M059J (cell line): Measurements from ENCODE around the gene PARD3. TPM values are rescaled to one million over a fixed set of nuclear protein-coding genes. Genes with fewer than 3 reads are reported as not detected.
A peak's percentile ranks its signal among the peaks of the same experiment; 100 is the strongest.
"Not testable (repeated sequence)": the region's sequence is repeated elsewhere in the genome, so short reads cannot be mapped to it uniquely, and the experiment has no call there.

Experiments
- DNase-seq: peaks from one replicate; pipeline ENCODE4 v3.0.0-alpha.2; 2012; ENCODE audit warnings: low read depth
- total RNA-seq: library from RNA; depleted of rRNA; stranded (reverse); fragments of >200 nt; shearing (Covaris generic); gene quantifications from 2 replicates; pipeline ENCODE4 v1.2.3, GENCODE V29; 2014

The PARD3 gene
- total RNA-seq, 1 experiment from 2014 or later, result 17.0 TPM

- DNase-seq, result no peak
Measured at GRCh38 chr10:34389801-34390200, 425.3 kb downstream of the PARD3 start.

- DNase-seq, result no peak
Measured at GRCh38 chr10:34386921-34387320, 428.2 kb downstream of the PARD3 start.

- DNase-seq, result no peak
Measured at GRCh38 chr10:34384372-34384771, 430.7 kb downstream of the PARD3 start.

DNA sequence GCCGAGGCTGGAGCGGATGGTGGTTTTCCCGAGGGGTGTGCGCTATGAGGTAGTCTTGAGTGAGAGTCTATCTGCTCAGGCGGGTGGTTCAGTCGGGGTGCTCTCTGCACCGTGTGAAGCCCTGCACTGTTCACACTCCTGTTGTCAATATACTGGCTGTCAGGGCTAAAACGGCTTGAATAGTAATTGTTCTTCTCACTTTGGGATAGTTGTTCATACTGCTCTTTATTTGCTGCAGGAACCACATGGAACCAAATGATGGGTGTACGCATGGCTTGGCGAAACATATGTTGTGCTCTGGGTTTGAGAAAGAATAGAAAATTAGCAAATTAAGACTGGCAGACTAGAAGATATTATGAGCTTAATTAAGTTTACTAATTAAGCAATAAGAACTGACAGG lies 432.5 kb downstream of the PARD3 start:
- DNase-seq, result no peak

DNA sequence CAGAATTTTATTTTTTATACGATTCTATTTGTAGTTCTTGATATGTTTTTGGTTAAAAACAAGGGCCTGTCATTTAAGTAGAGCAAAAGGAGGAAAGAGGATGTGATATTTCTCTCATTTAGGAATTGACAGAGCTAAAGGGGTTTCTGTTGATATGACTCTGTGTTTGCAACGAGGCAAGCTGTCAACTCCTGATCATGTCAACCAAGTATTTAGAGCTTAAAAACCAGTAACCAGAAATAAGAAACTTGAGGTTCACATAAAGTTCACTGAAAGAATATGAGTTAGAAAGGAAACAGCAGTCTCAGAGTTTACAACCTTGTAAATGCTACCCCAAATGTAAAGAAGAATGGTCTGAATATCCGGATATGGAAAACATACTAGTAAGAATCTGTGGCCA lies 434.2 kb downstream of the PARD3 start:
- no peak for DNase-seq

- DNase-seq, result no peak
Measured at GRCh38 chr10:34378297-34378696, 436.8 kb downstream of the PARD3 start.

DNA sequence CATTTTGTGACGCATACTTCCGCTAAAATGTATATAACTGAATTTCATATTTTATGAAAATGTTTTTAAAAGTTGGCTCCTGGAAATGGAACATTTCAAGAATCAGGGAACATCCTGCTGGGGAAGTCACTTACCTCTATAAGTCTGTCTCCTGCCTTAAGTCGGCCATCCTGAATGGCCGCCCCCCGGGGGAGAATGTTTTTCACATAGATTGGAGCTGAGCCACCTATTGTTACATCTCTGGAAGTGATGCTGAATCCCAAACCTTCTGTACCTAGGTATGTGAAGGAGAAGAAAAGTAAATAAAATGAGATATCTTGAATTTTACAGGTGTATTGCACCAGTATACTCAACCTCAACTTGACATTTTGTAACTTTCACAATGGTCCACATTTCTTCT lies 437.3 kb downstream of the PARD3 start:
- DNase-seq, result no peak

- DNase-seq, result no peak
Measured at GRCh38 chr10:34374356-34375045, 440.6 kb downstream of the PARD3 start.

DNA sequence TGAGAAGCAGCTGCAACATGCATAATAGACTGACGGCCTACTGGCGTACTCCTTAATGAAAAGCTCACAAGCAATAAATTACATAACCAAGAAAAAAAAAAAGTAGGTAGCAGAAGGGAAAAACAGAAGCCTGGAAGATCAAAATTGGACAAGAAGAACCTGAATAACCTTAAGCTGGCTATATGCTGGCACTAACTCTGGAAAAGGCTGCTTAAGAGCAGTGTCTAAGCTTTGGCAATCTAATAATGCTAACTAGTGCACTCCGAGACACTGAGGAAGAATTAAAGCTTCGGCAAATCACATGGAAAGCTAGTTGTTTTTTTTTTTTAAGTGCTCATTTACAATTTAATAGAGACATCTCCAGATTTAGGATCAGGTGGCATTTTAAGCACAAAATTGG lies 441.9 kb downstream of the PARD3 start:
- DNase-seq, result no peak

DNA sequence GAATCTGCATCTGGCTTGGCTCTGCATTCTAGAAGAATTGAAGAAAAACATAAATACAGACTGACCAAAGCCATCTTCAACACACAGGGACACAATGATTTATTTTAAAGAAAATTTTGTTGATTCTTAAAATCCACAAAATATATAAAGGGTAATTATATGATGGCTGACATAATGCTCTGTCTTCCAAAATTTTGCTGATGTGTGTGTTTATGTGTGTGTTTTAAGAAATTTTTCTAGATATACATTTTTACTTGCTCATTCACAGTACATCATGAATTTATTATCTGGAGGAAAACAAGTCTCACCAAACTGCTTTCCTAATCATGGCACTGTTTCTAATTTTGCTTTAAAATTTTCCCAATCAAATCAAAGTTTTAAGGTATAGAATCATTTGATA lies 442.6 kb downstream of the PARD3 start:
- no peak for DNase-seq

DNA sequence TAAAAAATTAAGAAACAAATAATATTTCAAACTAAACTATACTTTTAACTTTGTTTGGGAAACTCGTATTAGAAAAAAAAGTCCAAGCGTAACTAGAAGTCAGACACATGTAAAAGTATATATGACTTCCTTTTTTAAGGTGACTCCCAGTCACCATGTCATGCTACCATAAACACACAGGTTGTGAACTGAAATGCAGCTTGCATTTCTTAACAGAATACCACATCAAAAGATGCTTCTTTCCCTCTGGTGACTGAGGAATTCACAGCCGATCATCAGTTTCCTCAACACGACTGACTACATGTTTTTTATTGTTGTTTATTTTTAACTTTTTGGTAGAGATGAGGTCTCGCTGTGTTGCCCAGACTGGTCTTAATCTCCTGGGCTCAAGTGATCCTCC lies 445.0 kb downstream of the PARD3 start:
- no peak for DNase-seq

DNA sequence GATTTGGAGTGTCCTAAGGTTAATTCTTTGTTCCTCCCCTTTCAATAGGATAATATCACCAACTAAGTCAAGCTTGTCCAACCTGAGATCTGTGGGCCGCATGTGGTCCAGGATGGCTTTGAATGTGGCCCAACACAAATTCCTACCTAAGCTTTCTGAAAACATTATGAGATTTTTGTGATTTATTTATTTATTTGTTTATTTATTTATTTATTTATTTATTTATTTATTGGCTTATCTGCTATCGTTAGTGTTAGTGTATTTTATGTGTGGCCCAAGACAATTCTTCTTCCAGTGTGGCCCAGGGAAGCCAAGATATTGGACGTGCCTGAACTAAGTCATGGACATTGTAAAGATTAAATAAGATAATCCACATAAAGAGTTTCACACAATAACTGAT lies 446.0 kb downstream of the PARD3 start:
- DNase-seq, result no peak

GRCh38 chr10:34364253-34365037 lies 450.7 kb downstream of the PARD3 start:
- peak; percentile 3 for DNase-seq

GRCh38 chr10:34360984-34361383 lies 454.1 kb downstream of the PARD3 start:
- DNase-seq, result no peak

DNA sequence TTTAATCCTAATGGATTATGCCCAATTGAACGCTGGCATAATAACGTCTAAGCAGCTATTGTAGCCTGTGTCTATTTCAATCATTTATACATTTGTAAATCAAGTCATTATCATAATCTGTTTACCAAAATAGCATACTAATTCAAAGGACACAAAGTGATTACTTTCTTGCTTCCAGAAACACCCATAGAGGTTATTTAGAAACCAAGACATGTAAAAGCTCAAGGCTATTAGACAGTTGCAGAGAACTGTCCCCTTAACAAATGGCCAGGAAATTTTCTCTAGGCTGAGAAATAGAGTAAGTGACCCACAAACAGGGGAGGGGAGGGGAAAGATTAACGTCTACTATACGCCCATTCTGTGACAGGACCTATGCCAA lies 455.7 kb downstream of the PARD3 start:
- no peak for DNase-seq

DNA sequence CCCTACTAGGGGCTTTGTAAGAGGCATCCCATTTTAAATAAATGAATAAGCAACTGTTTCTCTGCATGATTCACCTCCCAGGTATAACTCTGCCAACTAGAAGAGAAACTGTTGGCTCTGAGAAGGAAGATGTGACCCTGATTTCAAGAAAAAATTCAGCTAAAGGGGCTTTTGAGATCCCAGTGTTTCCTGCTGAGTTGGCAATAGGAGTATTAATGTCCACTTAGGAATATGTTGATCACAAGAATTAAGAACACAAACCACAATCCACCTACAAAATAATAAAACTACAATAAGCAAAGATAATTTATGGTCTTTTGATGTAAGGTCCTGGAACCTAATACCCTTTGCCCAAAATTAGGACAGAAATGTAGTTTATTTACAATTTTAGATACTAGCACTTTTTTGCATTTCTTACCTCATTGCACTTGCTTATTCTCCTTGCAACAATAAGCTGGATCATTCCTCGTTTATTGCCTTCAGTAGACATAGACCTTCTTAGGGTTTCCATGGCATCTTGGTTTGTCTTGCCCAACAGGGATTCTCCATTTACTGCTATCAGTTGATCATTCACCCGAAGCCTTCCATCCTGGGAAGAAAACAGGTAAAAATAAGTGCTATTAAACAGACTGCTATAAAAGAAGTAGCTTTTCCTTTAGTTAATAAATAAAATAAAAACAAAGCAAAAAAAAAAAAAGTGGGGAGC lies 456.2 kb downstream of the PARD3 start:
- no peak for DNase-seq

GRCh38 chr10:34356463-34356862 lies 458.6 kb downstream of the PARD3 start:
- DNase-seq, result no peak

DNA sequence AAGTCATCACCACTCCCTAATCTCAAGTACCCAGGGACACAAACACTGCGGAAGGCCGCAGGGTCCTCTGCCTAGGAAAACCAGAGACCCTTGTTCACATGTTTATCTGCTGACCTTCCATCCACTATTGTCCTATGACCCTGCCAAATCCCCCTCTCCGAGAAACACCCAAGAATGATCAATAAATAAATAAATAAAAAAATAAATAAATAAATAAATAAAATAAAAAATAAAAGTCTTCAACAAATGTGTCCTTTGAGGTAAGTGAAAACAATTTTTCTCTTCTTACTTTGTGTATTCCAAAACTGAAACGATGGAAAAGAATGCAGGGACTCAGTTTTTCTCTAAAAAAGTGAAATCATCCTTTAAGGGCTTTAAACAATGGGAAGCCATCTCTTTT lies 461.6 kb downstream of the PARD3 start:
- DNase-seq, result not testable (repeated sequence)

- DNase-seq, result not testable (repeated sequence)
Measured at GRCh38 chr10:34352599-34353204, 462.4 kb downstream of the PARD3 start.

GRCh38 chr10:34351161-34351560 lies 463.9 kb downstream of the PARD3 start:
- no peak for DNase-seq

- DNase-seq, result no peak
Measured at GRCh38 chr10:34348917-34349485, 466.1 kb downstream of the PARD3 start.

GRCh38 chr10:34348021-34348420 lies 467.1 kb downstream of the PARD3 start:
- no peak for DNase-seq
